Kasumi-1 (cell line): ENCODE results near the gene TLR7.

Source experiments
- DNase-seq, 2 experiments: peaks; one replicate each; lab custom pipeline; 2025; lab: John Stamatoyannopoulos, UW

The TLR7 gene

DNA sequence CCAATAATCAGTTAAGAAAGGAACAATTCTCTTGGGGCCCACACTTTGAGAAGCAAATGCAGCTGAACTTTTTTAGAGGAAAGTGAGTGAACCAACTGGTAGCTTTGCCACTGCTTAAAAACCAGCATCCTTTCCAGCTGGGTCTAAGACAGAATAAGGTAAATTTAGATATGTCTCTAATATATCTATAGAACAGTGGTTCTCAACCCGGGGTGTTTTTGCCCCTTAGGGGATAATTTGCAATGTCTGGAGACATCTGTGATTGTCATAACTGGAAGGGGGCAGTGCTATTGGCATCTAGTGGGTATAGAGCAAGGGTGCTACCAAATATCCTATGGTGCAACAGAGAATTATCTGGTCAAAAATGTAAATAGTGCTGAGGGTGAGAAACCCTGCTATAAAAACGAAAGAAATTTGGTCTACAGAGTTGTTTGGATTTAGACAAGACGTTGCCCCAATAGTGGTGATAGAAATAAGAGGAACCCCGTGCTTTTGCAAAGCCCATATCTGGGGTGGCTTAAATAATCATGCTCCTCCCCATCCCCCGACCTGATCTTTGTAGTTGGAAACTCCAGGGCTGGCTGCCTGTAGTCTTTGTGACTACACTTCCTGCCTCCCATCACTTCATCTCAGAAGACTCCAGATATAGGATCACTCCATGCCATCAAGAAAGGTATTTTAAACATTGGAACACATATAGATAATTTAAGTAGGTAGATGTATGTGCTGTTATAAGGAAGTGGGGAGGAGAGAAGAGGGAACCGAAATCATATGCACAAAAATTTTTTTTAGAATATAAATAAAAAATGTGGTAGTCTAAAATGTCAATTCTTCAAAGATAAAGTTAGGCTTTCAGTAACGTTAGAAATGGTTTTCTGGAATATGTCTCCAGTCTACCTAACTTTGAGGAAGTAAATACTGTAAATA, at the start of gene TLR7:
TLR7 (plus strand) TSS at position 622 of the 927 bp plus-strand sequence. CDS start 507 bp downstream, outside the sequence.
- no peak for DNase-seq

GRCh38 chrX:12817528-12817927, 49.3 kb upstream of the TLR7 start:
- DNase-seq, result no peak

GRCh38 chrX:12819222-12819621, 47.6 kb upstream of the TLR7 start:
- DNase-seq, result no peak

DNA sequence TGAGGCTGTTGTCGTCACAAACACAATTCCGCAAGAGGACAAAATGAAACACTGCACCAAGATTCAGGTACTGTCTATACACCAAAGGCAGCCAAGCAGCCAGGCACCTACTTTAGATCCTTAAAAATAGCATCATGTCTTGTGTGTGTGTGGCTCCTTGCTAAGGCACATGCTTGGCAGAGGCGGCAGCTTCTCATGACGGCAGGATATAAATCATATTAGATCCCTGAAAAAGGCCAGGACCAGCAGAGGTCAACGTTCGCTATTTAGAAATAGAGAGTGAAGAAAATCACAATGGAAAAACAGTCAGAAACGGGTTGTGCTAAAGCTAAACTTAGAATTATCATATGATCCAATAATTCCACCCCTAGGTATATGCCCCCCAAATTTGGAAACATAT, 46.1 kb upstream of the TLR7 start:
- no peak for DNase-seq

DNA sequence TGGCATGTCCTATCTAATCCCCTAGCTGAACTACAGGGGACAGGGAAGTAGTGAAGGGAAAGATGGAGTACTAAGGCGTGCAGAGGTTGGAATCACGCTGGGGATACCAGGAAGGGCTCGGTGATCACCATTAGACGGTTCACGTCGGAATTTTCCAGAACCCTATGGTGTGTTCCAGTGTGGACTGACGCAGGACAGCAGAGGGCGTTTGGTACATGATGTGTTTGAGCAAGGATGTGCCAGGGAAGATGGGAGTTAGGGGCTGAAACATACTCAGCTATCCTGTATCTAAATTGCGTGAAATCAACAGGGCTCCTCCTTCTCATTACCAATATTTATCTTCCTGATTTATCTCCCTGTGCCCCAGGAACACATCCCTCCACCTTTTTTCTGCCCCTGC, 41.9 kb upstream of the TLR7 start:
- no peak for DNase-seq

DNA sequence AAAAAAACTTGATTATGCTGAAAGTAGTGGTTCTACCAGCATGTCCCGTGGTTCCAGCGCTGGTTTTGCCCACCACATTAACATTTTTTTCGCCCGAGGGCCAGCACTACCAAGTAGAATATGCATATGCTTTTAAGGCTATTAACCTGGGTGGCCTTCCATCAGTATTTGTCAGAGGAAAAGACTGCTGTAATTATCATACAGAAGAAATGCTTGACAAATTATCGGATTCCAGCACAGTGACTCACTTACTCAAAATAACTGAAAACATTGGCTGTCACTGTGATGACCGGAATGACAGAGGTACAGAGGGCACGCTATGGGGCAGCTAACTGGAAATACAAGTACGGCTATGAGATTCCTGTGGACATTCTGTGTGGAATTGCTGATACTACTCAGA, 41.1 kb upstream of the TLR7 start:
- DNase-seq, result no peak

GRCh38 chrX:12843061-12843667, 23.7 kb upstream of the TLR7 start:
- DNase-seq, result no peak

GRCh38 chrX:12843668-12844279, 23.1 kb upstream of the TLR7 start:
- no peak for DNase-seq

- no peak for DNase-seq
These were observed 22.6 kb upstream of the TLR7 start for GRCh38 chrX:12844319-12844718.

GRCh38 chrX:12865359-12865758, 1.5 kb upstream of the TLR7 start:
- peak; percentile 44 to 50 for DNase-seq

DNA sequence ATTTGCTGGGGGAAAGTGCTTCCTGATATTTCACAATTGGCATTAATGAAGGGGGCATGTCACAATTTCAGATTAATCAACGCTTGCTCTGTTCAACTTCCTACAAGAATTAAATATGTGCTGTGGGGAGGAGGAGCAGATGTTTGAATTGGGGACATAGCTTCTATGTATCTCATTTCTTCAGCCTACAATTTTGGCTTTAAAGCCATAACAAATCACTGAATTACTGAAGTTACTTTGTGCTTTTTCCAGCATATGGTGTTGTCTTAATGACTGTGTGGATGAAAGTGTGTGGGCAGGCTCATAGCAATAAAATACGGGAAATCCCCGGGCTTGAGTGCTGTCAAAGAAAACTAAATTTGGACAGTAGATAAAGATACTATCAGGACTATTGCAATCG, 813 bp downstream of the TLR7 start:
- DNase-seq, result no peak

DNA sequence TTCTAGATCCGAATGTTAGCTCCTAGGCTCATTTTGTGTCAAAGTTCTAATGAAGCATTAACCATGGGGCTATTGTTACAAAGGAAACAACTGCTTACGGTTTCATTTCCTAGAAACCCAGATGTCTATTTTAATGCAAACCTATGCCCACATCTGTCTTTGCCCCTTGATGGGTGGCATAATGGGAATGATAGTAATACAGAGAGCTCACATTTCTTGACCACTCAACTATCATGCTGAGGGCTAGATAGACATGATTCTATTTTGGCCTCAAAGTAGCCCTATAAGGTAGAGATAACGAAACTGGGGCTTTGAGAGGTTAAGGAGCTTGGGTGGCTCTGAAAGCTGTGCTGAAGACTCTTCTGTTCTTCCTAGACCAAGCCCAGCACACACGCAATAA, 1.9 kb downstream of the TLR7 start:
- no peak for DNase-seq

DNA sequence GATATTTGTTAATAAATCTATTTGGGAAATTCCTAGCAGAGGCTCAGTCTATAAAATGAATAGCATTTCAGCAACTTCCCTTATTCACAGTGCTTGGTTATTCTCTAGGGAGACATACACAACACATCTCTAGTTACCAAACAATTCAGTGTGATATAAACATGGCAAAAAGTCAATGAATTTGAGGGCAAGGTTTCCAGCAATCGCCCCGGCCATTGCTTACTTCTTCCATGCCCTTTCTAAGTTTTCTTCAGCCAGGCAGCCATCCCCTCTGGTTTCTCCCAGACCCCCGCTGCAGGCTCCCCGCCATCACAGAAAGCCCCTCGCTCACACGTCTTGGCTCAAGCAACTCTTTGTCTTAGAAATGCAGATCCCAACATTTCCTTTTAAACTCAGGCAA, 4.4 kb downstream of the TLR7 start:
- no peak for DNase-seq

DNA sequence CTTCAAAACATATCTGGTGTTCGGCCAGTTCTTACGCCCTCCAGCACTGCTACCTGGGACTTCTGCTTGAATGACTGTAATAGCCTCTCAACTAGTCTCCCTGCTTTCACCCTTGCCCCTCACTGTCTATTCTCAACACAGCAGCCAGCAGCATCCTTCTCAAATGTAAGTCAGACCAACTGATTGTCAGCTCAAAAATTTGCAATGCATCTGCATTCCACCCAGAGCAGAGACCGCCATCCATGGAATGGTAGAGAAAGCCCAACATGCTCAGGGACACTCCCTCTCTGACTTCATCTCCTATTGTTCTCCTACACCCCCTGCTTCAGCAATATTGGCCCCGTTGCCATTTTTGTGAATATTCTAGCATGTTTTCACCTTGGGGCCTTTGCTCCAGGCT, 5.9 kb downstream of the TLR7 start:
- no peak for DNase-seq

DNA sequence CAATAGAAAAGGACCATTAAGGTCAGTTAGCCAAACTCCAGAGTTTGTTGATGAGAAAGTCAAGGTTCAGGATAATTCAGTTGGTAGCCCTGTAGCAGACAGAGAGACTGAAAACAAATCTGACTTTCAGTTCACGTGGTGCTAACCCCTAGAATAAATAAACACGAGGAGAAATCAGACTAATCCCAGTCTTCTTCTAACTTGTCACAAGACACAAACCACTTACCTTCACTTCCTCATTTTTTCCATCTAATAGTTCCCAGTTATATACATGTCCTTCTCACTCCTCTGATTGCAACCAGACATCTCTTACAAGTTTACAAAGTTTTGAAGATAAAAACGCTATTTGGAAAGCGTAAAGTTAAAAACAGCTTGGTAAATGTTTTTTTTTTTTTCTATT, 7.7 kb downstream of the TLR7 start:
- peak; percentile 4 to 28 for DNase-seq

- no peak for DNase-seq
These were observed 10.5 kb downstream of the TLR7 start for GRCh38 chrX:12877386-12877785.

DNA sequence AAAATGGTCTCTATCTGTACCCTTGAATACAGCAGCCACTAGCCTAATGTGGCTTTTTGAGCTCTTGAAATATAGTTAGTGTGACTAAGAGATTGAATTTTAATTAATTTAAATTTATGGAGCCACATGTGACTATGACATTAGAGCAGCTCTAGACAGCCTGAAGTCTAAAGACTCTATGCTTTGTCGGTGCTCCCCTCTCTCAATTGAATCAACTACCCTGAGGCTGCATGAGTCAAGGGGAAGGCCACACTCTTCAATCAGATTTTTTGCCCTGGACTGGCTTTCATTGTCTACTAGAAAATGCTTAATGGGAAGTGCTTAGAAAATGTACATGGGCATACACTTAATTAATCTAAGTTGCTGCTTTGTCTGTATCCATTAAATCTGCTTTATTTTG, 11.7 kb downstream of the TLR7 start:
- no peak for DNase-seq

DNA sequence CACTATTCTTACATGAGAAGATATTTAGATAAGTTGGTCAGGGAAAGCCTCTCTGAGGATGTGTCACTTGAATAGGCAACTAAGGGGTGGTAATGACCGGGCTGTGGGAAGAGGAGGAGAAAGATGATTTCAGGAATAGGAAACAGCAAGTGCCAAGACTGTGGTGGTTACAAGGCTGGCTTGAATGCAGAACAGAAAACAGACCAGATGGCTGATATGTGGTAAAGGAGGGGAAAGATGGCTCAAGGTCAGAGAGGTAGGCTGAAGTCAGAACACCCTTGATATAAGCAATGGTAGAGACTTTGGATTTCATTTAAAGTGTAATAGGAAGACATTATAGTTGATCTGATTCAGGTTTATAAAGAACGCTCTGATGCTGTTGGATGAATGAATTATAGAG, 15.0 kb downstream of the TLR7 start:
- no peak for DNase-seq

DNA sequence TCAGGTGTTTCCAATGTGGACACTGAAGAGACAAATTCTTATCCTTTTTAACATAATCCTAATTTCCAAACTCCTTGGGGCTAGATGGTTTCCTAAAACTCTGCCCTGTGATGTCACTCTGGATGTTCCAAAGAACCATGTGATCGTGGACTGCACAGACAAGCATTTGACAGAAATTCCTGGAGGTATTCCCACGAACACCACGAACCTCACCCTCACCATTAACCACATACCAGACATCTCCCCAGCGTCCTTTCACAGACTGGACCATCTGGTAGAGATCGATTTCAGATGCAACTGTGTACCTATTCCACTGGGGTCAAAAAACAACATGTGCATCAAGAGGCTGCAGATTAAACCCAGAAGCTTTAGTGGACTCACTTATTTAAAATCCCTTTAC, 18.6 kb downstream of the TLR7 start:
- DNase-seq, result no peak

DNA sequence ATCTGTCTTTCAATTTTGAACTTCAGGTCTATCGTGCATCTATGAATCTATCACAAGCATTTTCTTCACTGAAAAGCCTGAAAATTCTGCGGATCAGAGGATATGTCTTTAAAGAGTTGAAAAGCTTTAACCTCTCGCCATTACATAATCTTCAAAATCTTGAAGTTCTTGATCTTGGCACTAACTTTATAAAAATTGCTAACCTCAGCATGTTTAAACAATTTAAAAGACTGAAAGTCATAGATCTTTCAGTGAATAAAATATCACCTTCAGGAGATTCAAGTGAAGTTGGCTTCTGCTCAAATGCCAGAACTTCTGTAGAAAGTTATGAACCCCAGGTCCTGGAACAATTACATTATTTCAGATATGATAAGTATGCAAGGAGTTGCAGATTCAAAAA, 19.7 kb downstream of the TLR7 start:
- no peak for DNase-seq

GRCh38 chrX:12887141-12887540, 20.3 kb downstream of the TLR7 start:
- no peak for DNase-seq

- DNase-seq, result no peak
These were observed 20.9 kb downstream of the TLR7 start for GRCh38 chrX:12887767-12888166.

DNA sequence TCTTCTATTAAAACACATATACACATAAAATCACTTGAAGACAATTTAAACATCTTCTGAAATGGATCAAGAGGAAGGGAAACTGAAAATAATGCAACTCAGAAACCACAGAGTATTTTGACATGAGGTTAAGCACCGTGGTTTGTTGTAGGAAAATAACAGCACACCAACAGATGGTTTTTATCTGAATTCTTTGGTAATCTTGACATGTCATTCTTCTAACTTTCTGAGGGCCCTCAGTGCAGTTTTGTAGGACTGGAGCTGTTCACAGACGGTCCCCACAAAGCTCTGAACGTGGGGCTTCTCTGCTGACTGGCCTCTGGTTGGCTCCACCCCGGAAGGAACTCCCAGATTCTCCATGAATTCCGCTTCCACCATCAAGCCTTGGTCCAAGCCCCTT, 23.6 kb downstream of the TLR7 start:
- DNase-seq, result peak in 1 of 2 experiments; percentile 11
